GM04504 (cell line): ENCODE measurements around the gene EIF4E2.

Source experiments
- DNase-seq: peaks from one replicate; pipeline ENCODE4 v3.0.0-alpha.2; 2012; ENCODE audit warnings: low read depth

EIF4E2 gene

GRCh38 chr2:232538671-232539070 is 11.8 kb upstream of the EIF4E2 start:
- DNase-seq, result no peak

- no peak for DNase-seq
Observed at GRCh38 chr2:232539298-232540231, 10.9 kb upstream of the EIF4E2 start, which contains the start of gene CHRNG. CHRNG (plus strand) TSS chr2:232539692; CDS start chr2:232539748, 56 bp downstream.

GRCh38 chr2:232540441-232541041 is 9.9 kb upstream of the EIF4E2 start:
- no peak for DNase-seq

GRCh38 chr2:232541195-232541960 is 9.1 kb upstream of the EIF4E2 start:
- DNase-seq, result no peak

- DNase-seq, result no peak
Observed at GRCh38 chr2:232541961-232542714, 8.4 kb upstream of the EIF4E2 start.

- DNase-seq, result no peak
Observed at GRCh38 chr2:232542715-232543467, 7.6 kb upstream of the EIF4E2 start.

- DNase-seq, result no peak
Observed at GRCh38 chr2:232543491-232543890, 7.0 kb upstream of the EIF4E2 start.

- no peak for DNase-seq
Observed at GRCh38 chr2:232543928-232544631, 6.4 kb upstream of the EIF4E2 start.

GRCh38 chr2:232544674-232545073 is 5.8 kb upstream of the EIF4E2 start:
- no peak for DNase-seq

- DNase-seq, result no peak
Observed at GRCh38 chr2:232545511-232546375, 4.7 kb upstream of the EIF4E2 start.

- DNase-seq, result no peak
Observed at GRCh38 chr2:232547991-232548390, 2.5 kb upstream of the EIF4E2 start.

- DNase-seq, result no peak
Observed at GRCh38 chr2:232549655-232550353, 685 bp upstream of the EIF4E2 start.

GRCh38 chr2:232551250-232551638 is 755 bp downstream of the EIF4E2 start:
- DNase-seq, result no peak

GRCh38 chr2:232551776-232552175 is 1.3 kb downstream of the EIF4E2 start:
- no peak for DNase-seq

GRCh38 chr2:232556426-232556825 is 5.9 kb downstream of the EIF4E2 start:
- no peak for DNase-seq

GRCh38 chr2:232562515-232563151 is 12.1 kb downstream of the EIF4E2 start:
- DNase-seq, result no peak

GRCh38 chr2:232563580-232563979 is 13.1 kb downstream of the EIF4E2 start:
- DNase-seq, result no peak

GRCh38 chr2:232567721-232568120 is 17.2 kb downstream of the EIF4E2 start:
- DNase-seq, result no peak
